NCI-H1092 (cell line): Measurements from ENCODE around the gene C2orf15.
A peak's percentile ranks its signal among the peaks of the same experiment; 100 is the strongest.
"Not testable (repeated sequence)": the region's sequence is repeated elsewhere in the genome, so short reads cannot be mapped to it uniquely, and the experiment has no call there.

Source experiments
- DNase-seq: peaks from one replicate; lab custom pipeline; 2025; lab: John Stamatoyannopoulos, UW

C2orf15 gene, protein sequence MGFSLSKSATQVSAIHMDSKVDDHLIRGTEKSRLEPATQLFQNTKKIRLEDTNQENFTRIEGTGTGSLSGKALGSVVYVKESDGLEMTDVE

DNA sequence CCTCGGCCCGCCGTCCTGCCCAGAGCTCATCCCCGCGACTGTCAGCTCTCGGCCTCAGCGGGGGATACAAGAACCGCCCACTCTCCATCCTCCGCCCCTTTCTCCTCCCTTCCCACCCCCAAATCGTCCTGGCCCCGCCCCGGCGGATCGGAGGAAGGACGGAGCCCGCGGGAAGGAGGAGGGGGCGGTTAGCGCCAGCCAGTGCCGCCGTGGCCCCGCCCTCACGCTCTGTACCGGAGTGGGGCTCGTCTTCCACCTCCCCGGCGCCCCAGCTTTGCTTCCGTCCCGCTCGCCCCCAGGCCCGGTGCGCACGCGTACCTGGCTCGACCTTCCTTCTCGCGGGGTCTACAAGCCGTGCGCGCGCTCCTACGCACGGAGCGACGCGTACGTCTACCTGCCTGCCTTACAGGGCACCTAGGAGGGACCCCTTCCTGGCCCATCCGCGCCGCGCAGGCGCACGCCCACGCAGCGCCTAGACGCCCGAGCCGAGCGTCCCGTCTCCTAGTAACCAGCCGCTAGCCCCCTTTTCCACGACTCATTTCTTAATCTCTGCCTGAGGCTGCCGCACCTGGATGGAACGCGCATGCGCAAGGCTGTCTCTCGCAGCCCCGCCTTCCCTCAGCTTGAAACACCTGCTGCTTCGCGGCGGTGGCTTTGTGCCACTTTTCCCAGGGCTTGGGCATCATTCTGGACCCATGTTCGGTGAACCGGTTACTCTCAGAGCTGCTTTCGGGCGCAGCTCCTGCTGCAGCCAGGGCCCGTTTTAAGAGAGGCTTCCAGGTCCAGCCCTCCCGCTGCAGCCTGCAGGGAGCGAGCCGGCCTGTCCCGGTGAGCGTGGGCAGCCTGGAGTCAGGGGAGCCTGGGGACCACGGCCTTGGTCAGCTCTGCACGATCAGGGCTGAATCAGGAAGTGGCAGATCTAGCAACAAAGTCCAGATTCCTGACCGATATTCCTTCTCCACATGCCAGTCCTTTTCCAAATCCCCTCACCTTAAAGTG, at the start of gene C2orf15:
Gene C2orf15 (plus strand): TSS at position 598 of the 999 bp plus-strand sequence. CDS start 8,852 bp downstream, outside the sequence.
- peak; percentile 96 for DNase-seq

DNA sequence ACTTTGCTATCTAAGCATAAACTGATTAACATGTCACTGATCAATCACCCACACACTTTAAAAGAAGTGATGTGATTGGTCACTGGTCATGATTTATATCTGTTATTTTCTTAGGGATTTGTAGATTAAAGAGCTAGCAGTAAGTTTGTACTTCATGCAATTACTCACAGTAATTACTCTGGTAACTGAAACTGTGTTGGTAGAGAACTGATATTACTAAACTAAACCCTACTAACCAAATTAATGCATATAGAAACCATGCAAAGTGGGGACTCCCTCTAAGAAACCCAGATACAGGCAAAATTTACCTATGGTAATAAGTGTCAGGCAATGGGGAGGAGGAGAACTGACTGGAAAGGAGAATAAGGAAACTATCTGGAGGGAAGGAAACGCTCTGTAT, 44.8 kb upstream of the C2orf15 start:
- no peak for DNase-seq

DNA sequence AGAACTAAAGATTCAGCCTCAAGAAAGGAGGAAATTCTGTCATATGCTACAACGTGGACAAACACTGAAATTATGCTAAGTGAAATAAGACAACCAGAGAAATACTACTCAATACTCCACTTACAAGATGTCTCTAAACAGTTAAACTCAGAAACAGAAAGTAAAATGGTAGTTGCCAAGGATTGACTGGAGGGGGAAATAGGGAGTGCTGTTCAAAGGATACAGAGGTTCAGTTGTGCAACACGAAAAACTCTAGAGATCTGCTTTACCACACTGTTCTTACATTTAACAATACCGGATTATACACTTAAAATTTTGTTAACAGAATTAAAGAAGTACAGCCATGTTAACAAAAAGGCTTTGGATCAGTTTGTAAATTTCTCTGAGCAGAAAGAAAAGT, 39.8 kb upstream of the C2orf15 start:
- DNase-seq = no peak

DNA sequence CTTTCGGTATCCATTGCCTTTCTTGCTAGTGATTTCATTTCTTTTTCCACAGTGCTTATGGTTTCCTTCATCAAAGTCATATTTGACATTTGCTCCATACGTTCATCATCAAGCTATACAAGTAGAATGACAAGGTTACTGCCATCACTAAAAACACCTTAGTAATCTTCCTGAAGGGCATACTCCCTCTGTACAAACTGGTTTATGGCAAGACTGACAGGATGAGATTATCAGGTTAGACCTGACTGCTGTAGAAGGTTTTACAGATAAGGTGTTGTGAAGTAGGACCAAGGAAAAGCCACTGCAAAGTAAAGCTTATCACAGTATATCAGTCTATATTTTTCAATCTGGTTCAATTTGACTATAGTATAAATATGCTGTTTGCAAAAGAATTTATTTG, 37.5 kb upstream of the C2orf15 start:
- no peak for DNase-seq

DNA sequence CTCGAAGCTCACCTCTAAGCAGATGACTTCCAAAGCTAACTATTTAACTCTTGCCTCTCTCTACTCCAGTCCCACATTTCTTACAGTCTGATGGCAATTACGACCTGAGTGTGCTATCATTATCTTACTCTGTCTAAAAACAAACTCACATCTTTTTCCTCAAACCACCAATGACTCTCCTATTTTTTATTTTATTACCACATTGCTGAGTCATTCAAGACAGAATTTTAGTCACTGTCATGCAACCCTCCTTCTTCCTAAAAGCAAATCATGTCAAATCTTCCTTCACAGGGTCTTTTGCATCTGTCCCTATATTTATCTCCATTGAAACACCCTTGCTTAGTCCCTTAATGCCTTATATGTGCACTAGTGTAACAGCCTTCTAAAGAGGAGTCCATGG, 34.6 kb upstream of the C2orf15 start:
- DNase-seq = no peak

DNA sequence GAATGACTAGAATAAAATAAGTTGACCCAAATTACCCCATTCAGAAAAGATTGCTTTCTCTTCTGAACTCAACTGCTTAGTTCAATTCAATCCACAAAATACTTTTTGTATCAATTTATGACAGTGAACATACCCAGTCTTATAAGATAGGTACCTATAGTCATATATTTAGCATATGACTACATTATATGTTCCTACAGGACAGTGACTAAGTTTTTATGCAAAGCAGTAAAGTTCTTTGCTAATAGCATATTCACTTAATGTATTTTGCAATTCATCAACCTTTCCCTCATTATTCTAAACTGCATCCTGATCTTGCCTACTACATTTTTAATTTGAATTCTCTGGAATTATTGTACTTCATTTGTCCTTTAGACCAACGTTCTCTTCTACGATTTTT, 30.3 kb upstream of the C2orf15 start:
- no peak for DNase-seq

DNA sequence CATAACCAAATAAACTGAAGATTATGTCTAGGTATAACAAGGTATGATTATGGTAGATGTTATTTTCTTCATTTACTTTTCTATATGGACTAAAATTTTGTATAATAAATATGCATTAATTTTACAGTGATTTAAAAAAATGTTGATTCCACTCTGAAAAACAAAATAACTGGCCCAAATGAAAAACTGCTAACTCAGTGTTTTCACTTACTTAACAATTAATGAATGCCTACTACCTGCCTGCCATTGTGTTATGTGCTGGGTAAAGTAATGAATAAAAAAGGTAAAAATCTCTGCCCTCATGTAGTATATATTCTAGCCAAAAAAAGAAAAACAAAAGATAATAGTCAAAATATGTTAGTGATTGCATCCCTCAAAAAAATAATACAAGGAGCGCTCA, 29.6 kb upstream of the C2orf15 start:
- no peak for DNase-seq

DNA sequence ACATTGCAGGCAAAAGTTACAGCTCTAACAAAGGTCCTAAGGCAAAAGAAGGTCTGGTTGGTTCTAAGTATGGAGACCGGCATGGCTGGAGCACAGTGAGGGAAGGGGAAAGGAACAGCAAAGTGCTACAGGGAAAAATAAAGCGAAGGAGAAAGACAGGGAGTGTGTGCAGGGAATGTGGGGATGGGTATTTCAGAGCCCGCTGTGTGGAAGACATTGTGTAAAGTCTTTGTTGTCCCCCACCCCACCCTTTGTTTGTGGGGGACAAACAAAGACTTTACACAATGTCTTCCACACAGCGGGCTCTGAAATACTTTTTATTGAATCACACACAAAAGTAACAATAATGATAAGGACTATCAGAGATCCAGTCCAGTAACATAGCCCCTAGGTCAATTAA, 28.9 kb upstream of the C2orf15 start:
- DNase-seq = no peak

DNA sequence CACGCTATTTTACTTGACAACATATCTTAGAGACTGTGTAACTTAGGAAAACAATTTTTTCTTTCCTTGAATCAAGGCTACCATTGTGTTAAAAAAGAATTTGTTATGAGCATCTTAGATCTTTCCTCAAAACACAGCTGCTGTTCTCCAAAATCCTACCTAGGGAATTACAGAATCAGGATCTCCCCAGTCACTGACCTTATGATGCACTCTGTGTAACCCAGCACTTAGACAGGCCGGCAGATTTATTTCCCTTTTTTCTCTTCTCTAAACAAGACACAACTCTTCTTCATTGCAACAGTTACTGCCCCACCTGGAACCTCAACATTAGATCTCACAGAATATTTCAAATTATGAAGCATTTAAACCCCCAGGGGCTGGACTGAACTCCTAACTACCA, 13.5 kb upstream of the C2orf15 start:
- DNase-seq = no peak

DNA sequence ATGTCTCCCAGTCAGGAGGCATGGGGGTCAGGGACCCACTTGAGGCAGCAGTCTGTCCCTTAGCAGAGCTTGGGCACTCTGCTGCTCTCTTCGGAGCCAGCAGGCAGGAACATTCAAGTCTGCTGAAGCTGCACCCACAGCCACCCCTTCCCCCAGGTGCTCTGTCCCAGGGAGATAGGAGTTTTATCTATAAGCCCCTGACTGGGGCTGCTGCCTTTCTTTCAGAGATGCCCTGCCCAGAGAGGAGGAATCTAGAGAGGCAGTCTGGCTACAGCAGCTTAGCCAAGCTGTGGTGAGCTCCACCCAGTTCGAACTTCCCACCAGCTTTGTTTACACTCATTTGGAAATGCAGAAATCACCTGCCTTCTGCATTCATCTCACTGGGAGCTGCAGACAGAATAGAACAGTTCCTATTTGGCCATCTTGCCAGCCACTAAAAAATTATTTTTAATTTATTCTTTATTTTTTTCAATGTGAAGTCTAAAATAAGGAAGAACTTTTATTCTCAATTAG, 6.4 kb upstream of the C2orf15 start:
- not testable (repeated sequence) for DNase-seq

DNA sequence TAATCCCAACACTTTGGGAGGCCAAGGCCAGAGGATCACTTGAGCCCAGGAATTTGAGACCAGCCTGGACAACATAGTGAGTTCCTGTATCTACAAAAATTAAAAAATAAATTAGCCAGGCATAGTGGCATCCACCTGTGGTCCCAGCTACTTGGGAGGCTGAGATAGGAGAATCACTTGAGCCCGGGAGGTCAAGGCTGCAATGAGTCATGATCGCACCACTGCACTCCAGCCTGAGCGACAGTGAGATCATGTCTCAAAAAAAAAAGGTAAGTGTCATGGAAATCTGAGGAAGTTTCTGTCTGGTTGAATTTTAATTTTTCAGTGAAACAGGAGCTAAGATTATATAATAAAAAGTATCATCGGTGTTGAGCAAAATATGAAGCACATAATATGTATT, 2.5 kb upstream of the C2orf15 start:
- no peak for DNase-seq

DNA sequence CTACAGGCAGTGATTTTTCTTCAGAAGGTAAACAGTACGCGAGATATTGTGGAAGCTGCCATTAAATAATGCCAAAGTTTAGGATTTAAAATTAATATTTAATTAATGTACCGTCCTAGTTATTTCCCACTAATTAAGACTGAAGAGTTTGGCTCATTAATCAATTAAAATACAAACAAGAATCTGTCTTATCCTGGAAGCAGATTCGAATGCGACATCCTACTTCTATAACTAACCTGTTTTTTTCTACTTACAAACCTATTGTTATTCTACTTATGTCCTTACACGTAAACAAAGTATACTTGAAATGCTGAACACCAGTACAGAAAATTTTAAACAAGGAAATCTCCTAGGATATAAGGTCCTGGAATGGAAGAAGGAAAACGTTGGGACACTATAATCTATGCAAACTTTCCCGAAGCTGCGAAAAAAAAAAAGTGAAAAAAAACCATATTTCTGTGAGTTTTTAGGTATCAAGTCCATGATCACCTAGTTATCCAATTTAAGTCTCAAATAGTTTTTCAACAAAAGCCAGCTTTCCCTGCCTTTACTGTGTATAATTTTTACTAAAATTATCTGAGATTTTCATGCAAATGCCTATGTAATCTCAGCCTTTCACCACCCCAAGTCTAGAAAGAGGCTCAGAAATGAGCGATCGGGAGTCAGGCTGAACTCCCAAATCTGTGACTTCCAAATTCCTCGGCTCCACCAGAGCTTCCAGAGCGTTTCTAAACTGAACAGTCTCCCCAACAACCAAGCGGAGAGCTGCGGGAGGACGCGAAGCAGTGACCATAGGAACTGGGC, 1.2 kb upstream of the C2orf15 start:
- no peak for DNase-seq

DNA sequence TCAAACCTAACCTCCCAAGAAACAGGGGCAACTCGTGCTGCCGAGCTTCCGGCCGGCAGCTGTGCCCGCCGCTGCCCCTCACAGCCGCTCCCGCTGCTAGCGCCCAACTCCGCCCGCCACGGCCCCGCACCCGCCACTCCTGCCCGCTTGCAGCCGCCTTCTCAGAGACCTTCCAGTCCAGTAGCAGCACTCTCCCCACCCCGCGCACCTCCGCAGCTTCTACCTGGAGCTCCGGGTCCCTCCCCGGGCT, 722 bp upstream of the C2orf15 start:
- no peak for DNase-seq

DNA sequence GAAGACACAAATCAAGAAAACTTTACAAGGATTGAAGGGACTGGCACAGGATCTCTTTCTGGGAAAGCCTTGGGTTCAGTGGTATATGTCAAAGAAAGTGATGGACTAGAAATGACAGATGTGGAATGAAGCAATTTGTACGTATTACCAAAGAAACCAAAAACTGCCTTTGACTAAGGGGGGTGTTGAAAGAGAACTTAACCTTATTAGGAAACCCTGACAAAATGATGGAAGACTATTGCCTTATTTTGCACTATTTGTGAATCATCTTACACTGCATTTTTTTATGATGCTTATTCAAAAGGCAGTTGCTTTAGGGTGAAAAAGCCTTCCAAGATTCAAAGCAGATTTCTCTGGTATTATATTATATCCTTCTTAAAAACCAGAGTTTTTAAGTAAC, 9.2 kb downstream of the C2orf15 start:
- no peak for DNase-seq

DNA sequence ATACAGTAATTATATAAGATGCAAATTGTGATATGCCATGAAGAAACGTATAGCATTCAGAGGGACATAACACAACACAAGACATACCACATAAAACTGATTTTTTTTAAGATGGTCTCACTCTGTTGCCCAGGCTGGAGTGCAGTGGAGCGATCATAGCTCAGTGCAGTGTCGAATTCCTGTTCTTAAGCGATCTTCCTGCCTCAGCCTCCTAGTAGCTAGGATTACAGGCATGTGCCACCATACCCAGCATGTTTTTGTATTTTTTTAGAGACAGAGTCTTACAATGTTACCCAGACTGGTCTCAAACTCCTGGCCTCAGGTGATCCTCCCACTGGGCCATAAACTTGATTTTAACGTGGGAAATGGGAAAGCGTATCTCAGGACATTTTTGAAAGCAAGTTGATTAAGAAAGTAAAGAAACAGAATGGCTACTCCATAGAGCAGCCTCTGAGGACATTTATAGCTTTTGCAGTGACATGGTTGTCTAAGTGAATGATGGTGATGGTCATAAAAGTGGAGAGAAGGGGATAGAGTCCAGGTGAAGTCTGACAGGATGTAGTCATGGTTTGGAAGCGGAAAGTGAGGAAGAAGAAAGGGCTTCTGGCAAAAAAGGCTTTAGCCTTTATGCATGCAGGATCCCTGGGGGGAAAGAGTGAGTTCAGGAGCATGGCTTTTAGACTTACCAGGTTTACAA, 10.8 kb downstream of the C2orf15 start:
- DNase-seq = no peak

DNA sequence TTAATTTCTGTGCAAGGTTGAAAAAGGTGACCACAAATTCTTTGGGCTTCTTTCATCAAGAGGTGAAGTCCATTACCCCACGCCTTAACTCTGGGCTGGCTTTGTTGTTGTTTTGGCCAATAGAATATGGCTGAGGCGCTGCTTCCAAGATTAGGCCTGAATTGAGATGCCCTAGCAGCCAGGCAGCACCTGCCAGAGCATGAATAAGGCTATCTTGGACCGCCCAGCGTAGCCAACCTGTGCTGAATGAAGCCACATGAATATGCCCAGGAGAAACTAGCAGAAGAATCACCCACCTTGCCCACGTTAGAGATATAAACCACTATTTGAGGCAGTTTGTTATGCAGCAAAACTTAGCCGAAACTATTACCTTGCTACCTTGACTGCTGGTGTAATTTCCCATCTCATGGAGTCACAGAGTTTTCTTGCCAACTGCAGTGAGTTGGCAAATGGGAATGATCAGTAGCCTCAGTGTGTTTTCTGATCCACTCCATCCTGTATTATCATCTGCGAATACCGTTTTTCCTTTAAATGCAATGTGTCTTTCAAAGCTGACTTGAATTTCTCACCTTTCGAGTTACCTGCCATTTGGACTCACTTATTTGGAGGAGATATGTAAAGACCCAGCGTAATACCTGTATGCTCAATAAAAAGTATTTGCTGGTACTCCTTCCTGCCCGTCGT, 12.6 kb downstream of the C2orf15 start:
- no peak for DNase-seq

DNA sequence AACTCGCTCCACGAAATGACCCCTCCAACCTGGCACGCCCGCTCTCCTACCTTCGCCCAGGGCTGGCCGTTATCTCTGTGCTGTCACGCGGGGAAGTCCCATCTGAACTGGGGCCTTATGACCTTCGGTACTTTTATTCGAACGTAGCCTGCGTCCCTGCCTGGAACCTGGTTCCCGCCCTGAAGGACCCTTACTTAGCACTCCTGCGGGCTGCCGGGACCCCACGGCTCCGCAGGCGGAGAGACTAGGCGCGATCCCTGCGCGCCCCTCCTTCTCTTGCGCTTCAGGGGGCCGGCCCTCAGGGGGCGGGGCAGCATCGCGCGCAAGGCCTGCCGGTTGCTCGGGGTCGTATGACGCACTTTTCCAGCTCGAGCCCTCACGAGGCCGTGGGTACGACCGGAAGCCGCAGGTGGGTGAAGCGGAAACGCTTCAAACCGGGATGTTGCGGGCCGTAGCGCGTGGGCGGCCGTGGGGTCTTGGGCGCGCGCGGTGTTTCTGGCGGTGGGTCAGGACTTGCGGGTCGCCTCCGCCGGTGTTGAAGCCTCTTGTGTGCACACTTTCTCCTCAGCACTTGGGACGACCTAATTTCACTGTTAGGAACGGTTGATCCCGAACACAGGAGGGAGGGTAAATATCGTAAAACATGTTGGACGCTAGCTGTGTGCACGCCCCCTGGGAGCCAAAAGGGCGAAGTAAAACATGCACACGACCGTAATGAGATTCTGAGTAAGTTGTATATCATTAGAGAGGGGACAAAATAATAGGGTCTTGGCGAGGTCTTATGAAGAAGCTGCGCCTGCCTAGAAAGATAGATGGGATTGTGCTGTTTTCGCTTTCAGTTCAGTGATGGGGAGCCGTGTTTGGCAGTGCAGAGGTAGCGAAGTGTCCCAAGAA, 13.4 kb downstream of the C2orf15 start, which contains the start of the genes LIPT1 and TSGA10:
Gene LIPT1 (plus strand): TSS at position 325 of the 894 bp plus-strand sequence. CDS start 6,991 bp downstream, outside the sequence.
Gene TSGA10 (minus strand): TSS at position 300 of the 894 bp plus-strand sequence. CDS start 45,503 bp downstream, outside the sequence.
- DNase-seq = peak; percentile 83

DNA sequence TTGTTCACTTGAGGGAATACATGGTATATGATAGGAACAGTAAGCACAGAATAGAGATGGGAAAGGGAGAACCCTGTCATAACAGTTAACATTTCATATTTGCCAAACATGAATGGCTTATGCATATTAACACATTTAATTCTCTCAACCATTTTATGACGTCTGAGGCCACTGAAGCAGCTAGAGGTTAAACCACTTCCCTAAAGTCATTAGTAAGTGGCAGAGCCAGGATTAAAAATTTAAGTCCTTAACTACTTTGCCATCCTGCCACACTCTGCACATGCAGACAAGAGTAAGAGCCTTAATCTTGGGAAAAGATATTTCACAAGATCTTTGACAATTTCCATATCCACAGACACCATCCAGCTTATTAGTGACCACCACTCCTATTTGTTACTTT, 15.4 kb downstream of the C2orf15 start:
- no peak for DNase-seq

DNA sequence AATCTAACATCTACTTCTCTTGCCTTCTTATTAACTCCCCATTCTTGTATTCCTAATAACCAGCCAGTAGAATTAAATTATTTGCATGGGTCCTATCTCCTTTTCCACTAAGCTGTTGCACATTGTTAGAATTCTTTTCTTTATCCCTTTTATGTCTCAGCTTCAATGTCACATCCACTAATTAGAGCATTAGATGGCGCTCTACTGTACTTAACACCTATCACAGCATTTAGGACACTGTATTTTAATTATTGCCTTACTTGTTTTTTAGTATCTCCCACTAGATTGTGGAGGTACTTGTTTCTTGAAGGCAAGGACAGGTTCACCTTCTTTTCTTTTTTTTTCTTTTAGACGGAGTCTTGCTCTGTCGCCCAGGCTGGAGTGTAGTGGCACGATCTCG, 17.1 kb downstream of the C2orf15 start:
- DNase-seq = no peak

DNA sequence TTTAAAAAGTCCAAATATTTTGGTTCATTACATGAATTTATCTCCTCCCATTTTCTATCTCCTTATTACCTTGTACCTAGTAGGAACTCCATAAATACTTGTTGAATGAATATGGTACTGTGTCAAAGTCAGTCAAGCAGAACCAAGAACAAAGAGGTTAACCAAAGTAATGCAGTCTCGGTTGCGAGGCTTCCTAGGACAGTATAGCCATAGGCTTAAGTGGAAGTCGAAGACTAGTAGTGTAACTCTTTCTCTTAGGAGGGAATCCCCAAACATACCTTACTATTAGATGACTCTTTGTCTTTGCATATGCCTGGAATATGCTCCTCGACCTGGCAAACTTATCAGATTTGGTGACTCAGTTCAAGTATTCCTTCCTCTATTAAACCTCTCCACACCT, 18.1 kb downstream of the C2orf15 start:
- DNase-seq = no peak
